GM21360 (cell line): Measurements from ENCODE around the gene KLHL26.

Experiments
- ATAC-seq: cut with Tn5 transposase; IDR thresholded peaks from one replicate; pipeline ENCODE4 v1.9.1; 2021; ENCODE audit warnings: mild to moderate bottlenecking, moderate library complexity; ENCODE audit not compliant: unreplicated experiment

KLHL26 gene

GRCh38 chr19:18601875-18602274 lies 35.0 kb upstream of the KLHL26 start:
- ATAC-seq = no peak

- ATAC-seq = no peak
Measured at GRCh38 chr19:18603255-18603957, 33.4 kb upstream of the KLHL26 start.

- ATAC-seq = no peak
Measured at GRCh38 chr19:18603958-18604819, 32.6 kb upstream of the KLHL26 start.

GRCh38 chr19:18604820-18605159 lies 32.0 kb upstream of the KLHL26 start:
- no peak for ATAC-seq

- no peak for ATAC-seq
Measured at GRCh38 chr19:18605196-18605545, 31.7 kb upstream of the KLHL26 start.

GRCh38 chr19:18605546-18606280 lies 31.1 kb upstream of the KLHL26 start:
- no peak for ATAC-seq

GRCh38 chr19:18606281-18607225 lies 30.3 kb upstream of the KLHL26 start, which contains the start of gene CRLF1:
TSS of gene CRLF1 (minus strand) at chr19:18606799. CDS start at chr19:18606656, 143 bp downstream.
- no peak for ATAC-seq

- ATAC-seq = no peak
Measured at GRCh38 chr19:18607226-18608101, 29.4 kb upstream of the KLHL26 start.

- no peak for ATAC-seq
Measured at GRCh38 chr19:18608102-18608804, 28.6 kb upstream of the KLHL26 start.

GRCh38 chr19:18608805-18609716 lies 27.8 kb upstream of the KLHL26 start:
- ATAC-seq = no peak

- ATAC-seq = no peak
Measured at GRCh38 chr19:18609717-18610051, 27.1 kb upstream of the KLHL26 start.

GRCh38 chr19:18610245-18610555 lies 26.6 kb upstream of the KLHL26 start:
- ATAC-seq = no peak

- ATAC-seq = no peak
Measured at GRCh38 chr19:18610556-18611326, 26.1 kb upstream of the KLHL26 start.

- ATAC-seq = no peak
Measured at GRCh38 chr19:18611327-18612050, 25.3 kb upstream of the KLHL26 start.

- no peak for ATAC-seq
Measured at GRCh38 chr19:18612051-18612771, 24.6 kb upstream of the KLHL26 start.
